HepG2 (cell line): ENCODE data around the gene TPR. TPM values are rescaled to one million over a fixed set of nuclear protein-coding genes. Genes with fewer than 3 reads are reported as not detected.
A peak's percentile ranks its signal among the peaks of the same experiment; 100 is the strongest.

Experiments used
- ATAC-seq: fragments of 200-7000 bp; cut with Tn5 transposase; 3 replicates; pipeline ENCODE4 v1.9.1; 2020; ENCODE audit warnings: mild to moderate bottlenecking, moderate library complexity
- BruUV-seq: library from RNA; stranded (reverse); fragments of 400-500 nt; replicated peaks from 2 replicates; lab custom pipeline; 2021; lab: Mats Ljungman, UMichigan
- CTCF ChIA-PET: fragments of 300-600 bp; formaldehyde crosslinking; extraction: SDS; loops from one replicate; lab custom pipeline; 2021; ENCODE audit warnings: low total read pairs, inconsistent platforms, low intra/inter-chr PET ratio; lab: Yijun Ruan, JAX
- POLR2A ChIA-PET: fragments of 350-600 bp; sonication (Branson Sonifier 250); formaldehyde crosslinking; loops from one replicate; lab custom pipeline; 2020; ENCODE audit warnings: antibody characterized with exemption, inconsistent platforms; lab: Yijun Ruan, JAX
- DNase-seq: peaks from one replicate; pipeline ENCODE4 v3.0.0-alpha.2; 2015; ENCODE audit warnings: low spot score
- FAIRE-seq: peaks from 3 replicates; lab custom pipeline; 2011; peaks lifted over from hg19 to GRCh38; lab: Jason Lieb, UNC
- H2AFZ ChIP-seq: one replicate; pipeline ENCODE4 v1.6.1; 2011; ENCODE audit warnings: low read length, inconsistent platforms
- H3K27ac ChIP-seq: fragments of 300-600 bp; 3 replicates; pipeline ENCODE4 v1.8.0; 2011; ENCODE audit warnings: mixed run types, mild to moderate bottlenecking, mixed read lengths, low read length, inconsistent platforms; ENCODE audit not compliant: insufficient read depth; ENCODE audit errors: extremely low read length
- H3K27me3 ChIP-seq, 2 experiments: fragments of 200-600 bp in 1 of 2; 2 replicates in 1 of 2; 3 replicates in 1 of 2; pipeline versions ENCODE4 v1.6.0 to v1.8.0; 2011; ENCODE audit warnings: low read length in 2 of 2, mild to moderate bottlenecking in 2 of 2, moderate library complexity in 2 of 2, inconsistent platforms in 1 of 2; ENCODE audit not compliant: insufficient read depth in 2 of 2, control insufficient read depth in 1 of 2
- H3K36me3 ChIP-seq, 2 experiments: fragments of 200-600 bp in 1 of 2; replicated peaks in 1 of 2; 2 replicates in 1 of 2; 3 replicates in 1 of 2; pipeline versions ENCODE4 v1.5.1 to v1.8.0; 2011; ENCODE audit warnings: low read length in 2 of 2, inconsistent platforms in 1 of 2; ENCODE audit not compliant: insufficient read depth in 2 of 2, control insufficient read depth in 1 of 2
- H3K4me1 ChIP-seq: 2 replicates; pipeline ENCODE4 v1.5.1; 2012; ENCODE audit warnings: low read length, inconsistent platforms; ENCODE audit not compliant: insufficient read depth
- H3K4me2 ChIP-seq: 2 replicates; pipeline ENCODE4 v1.6.0; 2011; ENCODE audit warnings: low read depth, low read length, inconsistent platforms
- H3K4me3 ChIP-seq, 3 experiments: fragments of 200-600 bp in 1 of 3; sonication (generic), shearing (Covaris generic) in 1 of 3; replicated peaks in 1 of 3; 2 replicates each; pipeline ENCODE4 v1.5.1; 2011 to 2016; ENCODE audit warnings: low read length in 3 of 3, inconsistent platforms in 2 of 3, low read depth in 2 of 3, mild to moderate bottlenecking in 2 of 3, control low read depth in 1 of 3, mixed read lengths in 1 of 3; ENCODE audit not compliant: insufficient read depth in 1 of 3
- H3K79me2 ChIP-seq: one replicate; pipeline ENCODE4 v1.6.1; 2011; ENCODE audit warnings: low read length, inconsistent platforms; ENCODE audit not compliant: insufficient read depth
- H3K9ac ChIP-seq: 2 replicates; pipeline ENCODE4 v1.6.0; 2011; ENCODE audit warnings: mild to moderate bottlenecking, low read depth, low read length, inconsistent platforms; ENCODE audit not compliant: insufficient read depth
- H3K9me3 ChIP-seq: 2 replicates; pipeline ENCODE4 v1.5.1; 2012; ENCODE audit warnings: mild to moderate bottlenecking, low read length
- H4K20me1 ChIP-seq: 2 replicates; pipeline ENCODE4 v1.6.0; 2011; ENCODE audit warnings: inconsistent platforms, mild to moderate bottlenecking, low read length, moderate library complexity; ENCODE audit not compliant: insufficient read depth
- MAFK ChIP-seq, 2 experiments: IDR thresholded peaks in 1 of 2; conservative IDR thresholded peaks in 1 of 2; 2 replicates each; pipeline ENCODE4 v1.6.1; 2011; ENCODE audit warnings: improper control_type of control experiment in 2 of 2, low read length in 2 of 2
- NCOA5 ChIP-seq: sonication (generic); formaldehyde crosslinking; IDR thresholded peaks from 2 replicates; pipeline ENCODE4 v1.4.0; 2020; ENCODE audit warnings: missing genetic modification reagents
- WGBS: methylation state at CpG from one replicate; pipeline ENCODE4 v1.1.6; 2017; ENCODE audit warnings: low lambda C conversion rate; 5-methylcytosine and 5-hydroxymethylcytosine counted together
- in situ Hi-C: cut with HindIII; loops from 2 replicates; pipeline ENCODE4 v1.10.0; 2017; ENCODE audit warnings: low pct_unique_long_range_greater_than_20kb; ENCODE audit not compliant: extremely low pct_ligation_motif_present
- intact Hi-C: fragments of 100-400 bp; cut with micrococcal nuclease; formaldehyde crosslinking; loops from one replicate; pipeline ENCODE4 v1.10.0; 2022; ENCODE audit not compliant: unreplicated experiment
- polyA plus RNA-seq, 8 experiments: library from polyadenylated mRNA; depleted of rRNA in 3 of 8; stranded (reverse) in 7 of 8; unstranded in 1 of 8; fragments of >200 nt; fragmentation: Illumina TruSeq in 4 of 8; extraction: Trizol in 4 of 8; gene quantifications; 2 replicates each; pipeline versions ENCODE4 v1.2.1 to v1.2.3, GENCODE V29; 2011 to 2016; ENCODE audit warnings: low read depth in 4 of 8, missing spikeins in 1 of 8, mixed read lengths in 1 of 8; ENCODE audit not compliant: insufficient read depth in 1 of 8
- total RNA-seq, 5 experiments: library from RNA; depleted of rRNA; stranded (reverse); fragments of >200 nt; fragmentation: Illumina TruSeq; extraction: Trizol; gene quantifications; 2 replicates each; pipeline ENCODE4 v1.2.3, GENCODE V29; 2016; ENCODE audit warnings: low read depth in 1 of 5
- TF ChIP-seq, protein P1 (sequence below): IDR thresholded peaks from 2 replicates; pipeline ENCODE4 v1.6.1; 2016; ENCODE audit warnings: low read depth, borderline replicate concordance

TPR gene
- total and polyA plus RNA-seq, 2 of the 13 experiments (the other 11 are each of a cell fraction or from before 2014, with no cell fraction given): 78.9 to 81.7 TPM

DNA sequence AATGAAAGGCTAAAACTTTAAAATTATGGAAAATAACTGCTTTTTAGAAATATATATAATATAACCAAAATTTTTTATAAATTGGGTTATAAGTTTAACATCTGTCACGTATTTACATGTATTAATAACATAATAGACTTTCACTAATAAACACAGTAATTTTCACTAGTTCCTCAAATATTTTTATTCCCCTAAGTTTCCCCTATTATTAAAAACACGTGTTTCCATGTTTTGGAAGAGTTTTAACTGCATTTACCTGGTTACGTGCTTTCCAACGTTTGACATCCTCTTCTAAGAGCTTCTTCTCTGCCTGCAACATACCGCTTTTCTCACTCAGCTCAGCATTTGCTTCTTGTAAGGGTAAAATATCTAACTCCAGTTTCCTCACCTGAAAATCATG is 34.3 kb downstream of the TPR start:
- H4K20me1 ChIP-seq: no peaks in the 10 kb centered on the region
- H2AFZ ChIP-seq: no peak overlapping the region
- no peak overlapping the region for H3K27ac ChIP-seq
- no peak overlapping the region for H3K4me2 ChIP-seq
- no peak overlapping the region for H3K4me3 ChIP-seq
- no peak overlapping the region for H3K9ac ChIP-seq
- 98% methylated on average over 5 of the region's 5 CpGs for WGBS
- DNase-seq: no peak
- no peak for ATAC-seq
- TF ChIP-seq, protein P1, sequence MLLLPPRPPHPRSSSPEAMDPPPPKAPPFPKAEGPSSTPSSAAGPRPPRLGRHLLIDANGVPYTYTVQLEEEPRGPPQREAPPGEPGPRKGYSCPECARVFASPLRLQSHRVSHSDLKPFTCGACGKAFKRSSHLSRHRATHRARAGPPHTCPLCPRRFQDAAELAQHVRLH (CRISPR knock-in tag): no peak
- ChIA-PET CTCF (no interaction called here), POLR2A (no interaction called here)
- no peak for FAIRE-seq
- BruUV-seq: no TSS peak
- in situ Hi-C loops: no loop called here
- intact Hi-C loops: no loop called here
- peaks cover 18 to 72% of the 10 kb centered on the region in 2 experiments for H3K36me3 ChIP-seq
- H3K27me3 ChIP-seq: no peaks in the 10 kb centered on the region
- H3K79me2 ChIP-seq: no peaks in the 10 kb centered on the region
- no peaks in the 10 kb centered on the region for H3K4me1 ChIP-seq
- no peaks in the 10 kb centered on the region for H3K9me3 ChIP-seq

DNA sequence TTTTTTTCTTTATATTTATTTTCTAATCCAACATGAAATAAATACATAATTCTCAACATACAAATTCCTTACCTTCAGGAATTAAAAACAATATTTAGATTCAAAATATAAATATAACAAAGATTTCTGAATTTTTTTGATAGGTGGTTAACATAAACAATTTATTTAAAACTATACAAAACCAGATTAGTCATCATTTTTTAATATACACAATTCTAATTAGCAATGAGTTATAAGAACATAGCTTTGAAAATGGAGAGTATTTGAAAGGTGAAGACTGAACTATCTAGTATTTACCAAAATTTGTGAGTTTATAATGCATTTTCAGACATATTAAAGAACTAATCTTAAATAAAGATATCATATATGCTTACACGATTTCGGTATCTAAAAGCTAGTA is 37.5 kb downstream of the TPR start:
- CTCF ChIA-PET: no interaction called here
- peaks cover 20 to 79% of the 10 kb centered on the region in 2 experiments for H3K36me3 ChIP-seq
- H3K27ac ChIP-seq: no peak overlapping the region
- no peaks in the 10 kb centered on the region for H3K9me3 ChIP-seq
- no peaks in the 10 kb centered on the region for H3K27me3 ChIP-seq
- in situ Hi-C loops: no loop called here
- WGBS: 96% methylated on average over 2 of the region's 2 CpGs
- TF ChIP-seq NCOA5 (CRISPR knock-in tag) (no peak), MAFK (conservative IDR thresholded peaks at IDR 0.05 in 1 of 2, IDR thresholded peaks at IDR 0.05 in 1 of 2; ENCODE audit: low read length in 2 of 2) (peak; percentile 26 to 56; a peak in 3 of 4 replicates)
- no peak for DNase-seq
- H3K4me1 ChIP-seq: no peaks in the 10 kb centered on the region
- FAIRE-seq: no peak
- no peak overlapping the region for H3K4me3 ChIP-seq
- no peak overlapping the region for H3K9ac ChIP-seq
- BruUV-seq: no TSS peak
- no peak overlapping the region for H3K4me2 ChIP-seq
- H2AFZ ChIP-seq: no peak overlapping the region
- no peak for ATAC-seq
- POLR2A ChIA-PET: no interaction called here
- no peaks in the 10 kb centered on the region for H4K20me1 ChIP-seq
- intact Hi-C loops: no loop called here
- H3K79me2 ChIP-seq: no peaks in the 10 kb centered on the region
